Stomach (tissue), 9 donors: ENCODE measurements around the gene CFAP100. TPM values are rescaled to one million over a fixed set of nuclear protein-coding genes. Genes with fewer than 3 reads are reported as not detected.

Experiments used
- DNase-seq, 2 donors: peaks; one replicate each; pipeline versions ENCODE4 v3.0.0 to v3.0.0-alpha.2; 2013 to 2019
- H3K27ac ChIP-seq, 5 donors: fragments of 200-600 bp in 4 of 5; sonication (generic) in 4 of 5; one replicate each; pipeline ENCODE4 v1.5.1; 2013 to 2019; ENCODE audit warnings: mild to moderate bottlenecking in 1 of 5, moderate library complexity in 1 of 5
- H3K27me3 ChIP-seq, 3 donors: fragments of 200-600 bp; sonication (generic); one replicate each; pipeline ENCODE4 v1.5.1; 2017 to 2019; ENCODE audit warnings: mixed run types in 1 of 3
- H3K36me3 ChIP-seq, 4 donors: fragments of 200-600 bp; sonication (generic); 1 replicate in 3 of 4; 2 replicates in 1 of 4; pipeline ENCODE4 v1.5.1; 2016 to 2019
- H3K4me1 ChIP-seq, 4 donors: fragments of 200-600 bp; sonication (generic); one replicate each; pipeline ENCODE4 v1.5.1; 2016 to 2019
- H3K4me3 ChIP-seq, 4 donors: fragments of 200-600 bp; sonication (generic) in 3 of 4; one replicate each; pipeline ENCODE4 v1.5.1; 2016 to 2019; ENCODE audit warnings: mild to moderate bottlenecking in 1 of 4
- H3K9me3 ChIP-seq, 4 donors: fragments of 200-600 bp; sonication (generic); one replicate each; pipeline ENCODE4 v1.5.1; 2016 to 2019
- CTCF ChIP-seq, 7 experiments: fragments of 450-650 bp in 4 of 7; fragments of 200-600 bp in 3 of 7; sonication (generic) in 3 of 7; IDR thresholded peaks; one replicate each; pipeline ENCODE4 v1.5.1; 2016 to 2019; ENCODE audit warnings: antibody characterized with exemption in 7 of 7, control low read depth in 2 of 7, mild to moderate bottlenecking in 1 of 7
- EP300 ChIP-seq: sonication (generic); formaldehyde crosslinking; IDR thresholded peaks from one replicate; pipeline ENCODE4 v1.6.1; 2017; ENCODE audit warnings: antibody characterized with exemption
- POLR2A ChIP-seq, 4 donors: fragments of 450-650 bp; IDR thresholded peaks; one replicate each; pipeline ENCODE4 v1.6.1; 2016; ENCODE audit warnings: antibody characterized with exemption in 4 of 4, control low read depth in 2 of 4, mild to moderate bottlenecking in 1 of 4, moderate library complexity in 1 of 4
- POLR2AphosphoS5 ChIP-seq, 3 donors: sonication (generic); formaldehyde crosslinking; IDR thresholded peaks; one replicate each; pipeline ENCODE4 v1.6.1; 2016; ENCODE audit warnings: antibody characterized with exemption in 3 of 3
- WGBS, 5 donors: extraction: QIAGEN DNeasy Blood & Tissue Kit in 3 of 5; methylation state at CpG; one replicate each; pipeline versions ENCODE4 v1.1.5 to v1.1.7; 2013 to 2018; 5-methylcytosine and 5-hydroxymethylcytosine counted together
- intact Hi-C: fragments of 100-400 bp; cut with DNase I; formaldehyde crosslinking; loops from one replicate; pipeline ENCODE4 v1.15.1; 2023; ENCODE audit warnings: low total_unique reads
- polyA plus RNA-seq, 3 donors: library from polyadenylated mRNA; stranded (reverse); fragments of 200-250 nt; gene quantifications; one replicate each; pipeline ENCODE4 v1.2.3, GENCODE V29; 2013
- total RNA-seq, 5 donors: library from RNA; depleted of rRNA; stranded (reverse); fragments of >200 nt; gene quantifications; one replicate each; pipeline versions ENCODE4 v1.1.0 to v1.2.3, GENCODE V29; 2014 to 2016
- donor health status: healthy with polysubstance abuse.
- donor health status: Bipolar disorder and iron deficiency.
- donor health status: healthy.

The CFAP100 gene
- total and polyA plus RNA-seq, 8 donors = not detected

- DNase-seq = no peak
- H3K36me3 ChIP-seq = peaks cover 90 to 100% (median 100%) of the 10 kb centered on the region in 4 donors
- intact Hi-C loops = no loop called here
- TF ChIP-seq EP300 (no peak), CTCF (IDR thresholded peaks at IDR 0.05) (no peak), POLR2AphosphoS5 (IDR thresholded peaks at IDR 0.05) (no peak), POLR2A (IDR thresholded peaks at IDR 0.05) (no peak)
- 84 to 91% (median 86%) methylated on average over 4 of the region's 4 CpGs for WGBS, 5 donors
- H3K27me3 ChIP-seq = no peaks in the 10 kb centered on the region
- no peak overlapping the region for H3K27ac ChIP-seq
- H3K4me1 ChIP-seq = peaks cover 4 to 49% (median 19%) of the 10 kb centered on the region in 4 donors
- H3K9me3 ChIP-seq = no peaks in the 10 kb centered on the region
- no peak overlapping the region for H3K4me3 ChIP-seq
Observed at GRCh38 chr3:126464093-126464492, 69.4 kb downstream of the CFAP100 start.

DNA sequence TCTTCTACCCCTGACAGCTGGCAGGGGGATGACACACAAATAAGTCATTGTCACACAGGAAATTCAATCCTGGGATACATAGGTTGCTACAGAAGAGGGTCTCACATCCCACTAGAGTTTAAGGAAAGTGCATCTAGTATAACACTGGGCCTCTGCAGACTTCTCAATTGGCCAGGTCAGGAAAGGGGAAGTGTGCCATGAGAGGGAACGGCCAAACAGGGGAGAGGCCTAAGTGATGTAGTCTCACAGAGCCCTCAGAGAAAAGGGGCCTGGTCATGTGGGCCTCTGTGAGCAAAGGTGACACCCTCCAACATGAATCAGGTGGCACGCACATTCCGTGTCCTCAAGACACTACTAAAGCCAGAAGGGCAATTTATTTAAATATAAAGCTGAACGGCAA, 69.8 kb downstream of the CFAP100 start:
- H3K9me3 ChIP-seq = no peaks in the 10 kb centered on the region
- no peaks in the 10 kb centered on the region for H3K27me3 ChIP-seq
- H3K4me3 ChIP-seq = no peak overlapping the region
- WGBS, 5 donors = 58 to 92% (median 74%) methylated on average over 4 of the region's 4 CpGs
- TF ChIP-seq POLR2AphosphoS5 (IDR thresholded peaks at IDR 0.05) (no peak), POLR2A (IDR thresholded peaks at IDR 0.05) (no peak), CTCF (IDR thresholded peaks at IDR 0.05) (no peak), EP300 (no peak)
- no peak for DNase-seq
- H3K4me1 ChIP-seq = peaks cover 4 to 53% (median 21%) of the 10 kb centered on the region in 4 donors
- H3K36me3 ChIP-seq = peaks cover 90 to 100% (median 100%) of the 10 kb centered on the region in 4 donors
- intact Hi-C loops = no loop called here
- H3K27ac ChIP-seq = no peak overlapping the region

DNA sequence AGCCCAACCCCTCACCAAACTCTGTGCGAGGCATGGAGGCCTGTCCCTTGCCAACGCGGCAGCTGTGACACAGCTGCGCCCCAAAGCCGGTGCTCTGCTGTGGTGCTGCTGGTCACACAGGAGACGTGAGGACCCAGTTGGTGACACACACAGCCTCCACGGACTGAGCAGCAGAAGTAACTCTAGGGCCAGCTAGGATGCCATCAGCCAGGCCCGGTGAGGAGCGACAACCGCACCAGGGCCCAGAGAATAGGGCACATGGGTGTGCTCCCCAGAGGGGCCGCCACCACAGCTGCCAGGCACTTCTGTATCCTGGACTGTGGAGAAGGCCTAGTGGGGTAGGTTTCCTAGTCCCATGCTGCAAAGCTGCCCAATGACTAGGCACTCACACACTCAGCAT, 70.3 kb downstream of the CFAP100 start:
- Histone ChIP-seq H3K4me1 (peaks cover 4 to 55% (median 23%) of the 10 kb centered on the region in 4 donors), H3K27me3 (no peaks in the 10 kb centered on the region), H3K36me3 (peaks cover 90 to 100% (median 100%) of the 10 kb centered on the region in 4 donors), H3K27ac (no peak overlapping the region), H3K4me3 (no peak overlapping the region), H3K9me3 (no peaks in the 10 kb centered on the region)
- WGBS, 5 donors = 86 to 97% (median 92%) methylated on average over 7 to 11 of the region's 11 CpGs
- intact Hi-C loops = no loop called here
- no peak for TF ChIP-seq EP300
- TF ChIP-seq POLR2A (IDR thresholded peaks at IDR 0.05) = no peak
- no peak for TF ChIP-seq CTCF (IDR thresholded peaks at IDR 0.05)
- no peak for DNase-seq

DNA sequence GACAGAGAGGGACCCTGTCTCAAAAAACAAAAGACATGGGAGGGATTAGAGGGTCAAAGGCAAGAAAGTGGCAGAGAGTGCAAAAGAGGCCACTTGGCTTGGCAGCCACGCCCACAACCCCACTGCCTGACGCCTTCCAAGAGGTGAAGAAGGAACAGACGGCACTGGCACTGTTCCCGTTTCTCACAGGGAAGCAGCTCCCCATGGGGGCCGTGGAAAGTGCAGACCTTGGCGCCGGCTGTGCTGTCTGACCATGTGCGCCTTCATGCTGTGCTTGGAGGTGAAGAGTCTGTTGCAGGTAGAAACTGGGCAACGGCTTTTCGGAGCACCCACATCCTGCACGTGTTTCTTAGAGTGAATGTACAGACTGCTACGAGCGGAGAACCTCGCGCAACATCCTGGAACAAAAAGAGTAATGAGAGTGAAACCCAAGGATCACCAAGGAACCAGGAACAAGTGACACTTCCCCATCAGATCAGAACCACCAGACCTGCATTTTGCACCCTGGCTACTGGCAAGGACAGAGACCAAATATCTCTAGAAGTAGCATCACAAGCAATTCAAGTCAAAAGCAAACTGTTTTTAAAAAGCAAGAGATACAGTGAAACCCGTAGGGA, 71.3 kb downstream of the CFAP100 start:
- Histone ChIP-seq H3K27me3 (no peaks in the 10 kb centered on the region), H3K27ac (peak overlapping the region in 2 of 5 donors; percentile 4 to 40), H3K4me1 (peaks cover 4 to 60% (median 23%) of the 10 kb centered on the region in 4 donors), H3K9me3 (no peaks in the 10 kb centered on the region), H3K36me3 (peaks cover 92 to 100% (median 100%) of the 10 kb centered on the region in 4 donors), H3K4me3 (no peak overlapping the region)
- WGBS, 5 donors = 59 to 70% (median 64%) methylated on average over 16 of the region's 16 CpGs
- no peak for TF ChIP-seq CTCF (IDR thresholded peaks at IDR 0.05)
- TF ChIP-seq POLR2A (IDR thresholded peaks at IDR 0.05) = no peak
- no peak for TF ChIP-seq POLR2AphosphoS5 (IDR thresholded peaks at IDR 0.05)
- TF ChIP-seq EP300 = no peak
- intact Hi-C loops = no loop called here
- no peak for DNase-seq
